AG09319 (cell line): Measurements from ENCODE around the gene PLOD3.
"Not testable (repeated sequence)": the region's sequence is repeated elsewhere in the genome, so short reads cannot be mapped to it uniquely, and the experiment has no call there.

Experiments
- DNase-seq: peaks from one replicate; pipeline ENCODE4 v3.0.0-alpha.2; 2010; ENCODE audit warnings: low read depth; ENCODE audit errors: extremely low read depth
- CTCF ChIP-seq: IDR thresholded peaks from 2 replicates; pipeline ENCODE4 v1.5.1; 2011; ENCODE audit warnings: low read depth, mild to moderate bottlenecking, inconsistent platforms, low read length, moderate library complexity

PLOD3 gene

GRCh38 chr7:101208794-101209193 is 8.6 kb downstream of the PLOD3 start:
- DNase-seq, result no peak
- TF ChIP-seq CTCF, result no peak

- DNase-seq, result no peak
- TF ChIP-seq CTCF, result no peak
Observed at GRCh38 chr7:101207459-101207858, 9.9 kb downstream of the PLOD3 start.

GRCh38 chr7:101206665-101207042 is 10.7 kb downstream of the PLOD3 start:
- DNase-seq, result no peak
- no peak for TF ChIP-seq CTCF

- no peak for TF ChIP-seq CTCF
- no peak for DNase-seq
Observed at GRCh38 chr7:101205901-101206664, 11.3 kb downstream of the PLOD3 start.

GRCh38 chr7:101203740-101204738 is 13.3 kb downstream of the PLOD3 start:
- not testable (repeated sequence) for DNase-seq

GRCh38 chr7:101202603-101202918 is 14.8 kb downstream of the PLOD3 start:
- no peak for TF ChIP-seq CTCF

GRCh38 chr7:101201695-101202602 is 15.4 kb downstream of the PLOD3 start:
- no peak for TF ChIP-seq CTCF
- DNase-seq, result no peak

More at GRCh38 chr7:101202603-101202918, 14.8 kb downstream of the PLOD3 start:
- no peak for DNase-seq
